SK-N-SH (cell line): ENCODE data around the gene CHAC1. TPM values are rescaled to one million over a fixed set of nuclear protein-coding genes. Genes with fewer than 3 reads are reported as not detected.

Experiments
- CTCF ChIA-PET: fragments of 300-600, 350-600 bp; formaldehyde crosslinking; extraction: SDS; loops from one replicate; lab custom pipeline; 2021; lab: Yijun Ruan, JAX
- POLR2A ChIA-PET: fragments of 350-600 bp; sonication (Branson Sonifier 250); formaldehyde crosslinking; extraction: SDS; loops from one replicate; lab custom pipeline; 2020; ENCODE audit warnings: antibody characterized with exemption, inconsistent platforms; lab: Yijun Ruan, JAX
- DNase-seq: peaks from one replicate; pipeline ENCODE4 v3.0.0; 2012
- H2AFZ ChIP-seq: fragments of 200-600 bp; sonication (generic); 2 replicates; pipeline ENCODE4 v1.8.1; 2016; ENCODE audit warnings: antibody characterized with exemption, mild to moderate bottlenecking, low read depth
- H3F3A ChIP-seq: fragments of 200-600 bp; sonication (generic); replicated peaks from 2 replicates; pipeline ENCODE3; 2016; ENCODE audit warnings: antibody characterized with exemption, mild to moderate bottlenecking; ENCODE audit not compliant: insufficient read depth
- H3K27ac ChIP-seq, 2 experiments: fragments of 200-500 bp in 1 of 2; fragments of 200-600 bp in 1 of 2; sonication (Bioruptor generic) in 1 of 2; sonication (generic), shearing (Covaris generic) in 1 of 2; 2 replicates each; pipeline versions ENCODE4 v1.5.1 to v1.6.1; 2014 to 2016; ENCODE audit warnings: low read depth in 2 of 2, inconsistent platforms in 1 of 2, low read length in 1 of 2, mild to moderate bottlenecking in 1 of 2, mixed read lengths in 1 of 2
- H3K27me3 ChIP-seq: fragments of 200-600 bp; sonication (generic), shearing (Covaris generic); 2 replicates; pipeline ENCODE4 v1.6.1; 2016; ENCODE audit warnings: mixed run types; ENCODE audit not compliant: insufficient read depth
- H3K36me3 ChIP-seq, 2 experiments: fragments of 200-500 bp in 1 of 2; fragments of 200-600 bp in 1 of 2; sonication (Bioruptor generic) in 1 of 2; sonication (generic) in 1 of 2; replicated peaks in 1 of 2; 2 replicates each; pipeline versions ENCODE3 to v1.5.1; 2014 to 2016; ENCODE audit warnings: low read length in 1 of 2, mild to moderate bottlenecking in 1 of 2; ENCODE audit not compliant: insufficient read depth in 2 of 2, control insufficient read depth in 1 of 2
- H3K4me1 ChIP-seq, 2 experiments: fragments of 200-500 bp in 1 of 2; fragments of 200-600 bp in 1 of 2; sonication (Bioruptor generic) in 1 of 2; sonication (generic), shearing (Covaris generic) in 1 of 2; 2 replicates each; pipeline versions ENCODE4 v1.5.1 to v1.6.1; 2014 to 2016; ENCODE audit warnings: low read depth in 1 of 2, low read length in 1 of 2, mixed run types in 1 of 2; ENCODE audit not compliant: insufficient read depth in 2 of 2, control insufficient read depth in 1 of 2
- H3K4me2 ChIP-seq: fragments of 200-600 bp; sonication (generic), shearing (Covaris generic); 2 replicates; pipeline ENCODE4 v1.6.1; 2017; ENCODE audit warnings: mixed run types
- H3K4me3 ChIP-seq, 2 experiments: fragments of 200-500 bp in 1 of 2; fragments of 200-600 bp in 1 of 2; sonication (Bioruptor generic) in 1 of 2; sonication (generic), shearing (Covaris generic) in 1 of 2; 2 replicates each; pipeline versions ENCODE4 v1.5.1 to v1.8.1; 2014 to 2016; ENCODE audit warnings: low read depth in 2 of 2, inconsistent platforms in 1 of 2, low read length in 1 of 2, mild to moderate bottlenecking in 1 of 2, mixed read lengths in 1 of 2, moderate library complexity in 1 of 2
- H3K79me2 ChIP-seq: fragments of 200-600 bp; sonication (generic); 2 replicates; pipeline ENCODE4 v1.8.1; 2017; ENCODE audit warnings: mild to moderate bottlenecking; ENCODE audit not compliant: insufficient read depth
- H3K9ac ChIP-seq: fragments of 200-600 bp; sonication (generic); 2 replicates; pipeline ENCODE4 v1.6.1; 2017; ENCODE audit warnings: mixed run types
- H3K9me2 ChIP-seq: fragments of 200-600 bp; sonication (generic); 2 replicates; pipeline ENCODE4 v1.6.1; 2017; ENCODE audit warnings: mixed run types
- H3K9me3 ChIP-seq: fragments of 200-600 bp; sonication (generic); 2 replicates; pipeline ENCODE4 v1.6.1; 2017; ENCODE audit warnings: mixed run types, mild to moderate bottlenecking, moderate library complexity
- H4K20me1 ChIP-seq: fragments of 200-600 bp; sonication (generic); 2 replicates; pipeline ENCODE4 v1.6.1; 2017; ENCODE audit warnings: mild to moderate bottlenecking, mixed run types; ENCODE audit not compliant: insufficient read depth
- ELF1 ChIP-seq: IDR thresholded peaks from 2 replicates; pipeline ENCODE4 v1.4.0; 2012
- EP300 ChIP-seq, 2 experiments: IDR thresholded peaks; 2 replicates each; pipeline versions ENCODE4 v1.4.0 to v1.6.1; 2012; ENCODE audit warnings: borderline replicate concordance in 1 of 2, low read depth in 1 of 2, low read length in 1 of 2
- FOXM1 ChIP-seq: IDR thresholded peaks from 2 replicates; pipeline ENCODE4 v1.4.0; 2012; ENCODE audit warnings: low read depth, mild to moderate bottlenecking
- GABPA ChIP-seq: IDR thresholded peaks from 2 replicates; pipeline ENCODE4 v1.4.0; 2012; ENCODE audit warnings: low read depth, mild to moderate bottlenecking
- GATA2 ChIP-seq: sonication (generic); formaldehyde crosslinking; IDR thresholded peaks from 2 replicates; pipeline ENCODE4 v1.5.0; 2020; ENCODE audit warnings: mild to moderate bottlenecking, missing genetic modification reagents
- IRF3 ChIP-seq: fragments of 150-350 bp; IDR thresholded peaks from 2 replicates; pipeline ENCODE4 v1.6.1; 2016; ENCODE audit warnings: mild to moderate bottlenecking, low read depth, low read length
- MEF2A ChIP-seq: IDR thresholded peaks from 2 replicates; pipeline ENCODE4 v1.4.0; 2012; ENCODE audit warnings: low read depth, borderline replicate concordance
- MXI1 ChIP-seq: IDR thresholded peaks from 2 replicates; pipeline ENCODE4 v1.6.1; 2012; ENCODE audit warnings: mild to moderate bottlenecking, low read depth, low read length, improper control_type of control experiment
- POLR2AphosphoS5 ChIP-seq: IDR thresholded peaks from 2 replicates; pipeline ENCODE4 v1.6.1; 2012; ENCODE audit warnings: low read depth, low read length
- RAD21 ChIP-seq: IDR thresholded peaks from 2 replicates; pipeline ENCODE4 v1.6.1; 2012; ENCODE audit warnings: mild to moderate bottlenecking, low read length
- RCOR1 ChIP-seq: fragments of 150-350 bp; IDR thresholded peaks from 2 replicates; pipeline ENCODE4 v1.6.1; 2017; ENCODE audit warnings: antibody characterized with exemption, low read length
- REST ChIP-seq: IDR thresholded peaks from 2 replicates; pipeline ENCODE4 v1.6.1; 2012; ENCODE audit warnings: mild to moderate bottlenecking, low read depth, low read length, moderate library complexity
- RFX5 ChIP-seq: IDR thresholded peaks from 2 replicates; pipeline ENCODE4 v1.6.1; 2012; ENCODE audit warnings: mild to moderate bottlenecking, improper control_type of control experiment, low read length
- TCF12 ChIP-seq: IDR thresholded peaks from 2 replicates; pipeline ENCODE4 v1.4.0; 2012
- TEAD4 ChIP-seq: IDR thresholded peaks from 2 replicates; pipeline ENCODE4 v1.4.0; 2012; ENCODE audit warnings: mild to moderate bottlenecking, borderline replicate concordance; ENCODE audit not compliant: insufficient read depth
- YY1 ChIP-seq: IDR thresholded peaks from 2 replicates; pipeline ENCODE4 v1.4.0; 2012; ENCODE audit warnings: low read depth, mild to moderate bottlenecking
- WGBS: methylation state at CpG from one replicate; pipeline ENCODE4 v1.1.6; 2017; ENCODE audit warnings: low lambda C conversion rate; 5-methylcytosine and 5-hydroxymethylcytosine counted together
- polyA plus RNA-seq, 3 experiments: library from polyadenylated mRNA; depleted of rRNA; stranded (reverse); fragments of >200 nt; gene quantifications; 2 replicates each; pipeline ENCODE4 v1.2.3, GENCODE V29; 2012
- TF ChIP-seq, protein P1 (sequence below): fragments of 200-600 bp; sonication (generic); IDR thresholded peaks from 2 replicates; pipeline ENCODE4 v1.6.1; 2017; ENCODE audit warnings: antibody characterized with exemption, mild to moderate bottlenecking, moderate library complexity
- TF ChIP-seq, protein P2 (sequence below): IDR thresholded peaks from 2 replicates; pipeline ENCODE4 v1.4.0; 2012; ENCODE audit warnings: low read depth

Gene CHAC1
- polyA plus RNA-seq, 1 of the 3 experiments (the other 2 are of a cell fraction), result 9.3 TPM

GRCh38 chr15:40915679-40916078, 37.6 kb upstream of the CHAC1 start:
- Histone ChIP-seq H3K36me3 (no peaks in the 10 kb centered on the region), H3K9ac (no peak overlapping the region), H3K4me1 (peaks cover 0 to 10% of the 10 kb centered on the region in 2 experiments; a peak in 1 of 4 replicates), H3K27me3 (no peaks in the 10 kb centered on the region), H3K4me2 (no peak overlapping the region), H3F3A (no peaks in the 10 kb centered on the region), H3K79me2 (no peaks in the 10 kb centered on the region), H3K9me3 (no peaks in the 10 kb centered on the region), H2AFZ (no peak overlapping the region), H3K4me3 (no peak overlapping the region), H4K20me1 (no peaks in the 10 kb centered on the region), H3K27ac (no peak overlapping the region), H3K9me2 (no peaks in the 10 kb centered on the region)
- 86% methylated on average over 1 of the region's 6 CpGs for WGBS
- DNase-seq, result no peak
- TF ChIP-seq POLR2AphosphoS5 (no peak), REST (no peak), IRF3 (no peak)
- CTCF ChIA-PET, result interaction anchor here (0.9 to 33.6 kb wide), 6 partner anchors 14 to 269 kb away, joined by 3 to 675 read pairs (median 15); partner anchors contain the start of genes DLL4 and VPS18
- POLR2A ChIA-PET, result interaction anchor here (1.2 kb wide), 1 partner anchor 13 kb away, joined by 3 read pairs; no protein-coding TSS in a partner anchor

DNA sequence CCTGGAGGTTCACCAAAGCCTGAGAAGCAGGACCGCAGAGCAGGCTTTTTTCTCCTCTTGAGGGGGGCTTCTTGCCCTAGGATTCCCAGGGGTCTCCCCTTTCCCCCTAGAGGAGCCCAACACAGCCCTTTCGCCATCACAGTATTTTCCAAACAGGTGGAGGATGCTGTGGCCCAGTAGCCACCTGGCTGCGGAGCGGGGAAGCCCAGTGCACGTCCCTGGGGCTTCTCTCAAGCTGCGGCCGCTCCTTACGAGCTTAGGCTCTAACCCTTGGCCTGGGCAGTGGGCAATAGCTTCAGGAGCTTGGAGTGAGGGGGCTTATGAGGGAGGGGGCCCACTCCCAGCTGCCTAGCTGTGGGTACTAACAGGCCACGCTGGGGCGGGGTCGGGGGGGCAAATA, 35.7 kb upstream of the CHAC1 start:
- H3F3A ChIP-seq, result no peaks in the 10 kb centered on the region
- H3K79me2 ChIP-seq, result no peaks in the 10 kb centered on the region
- no peaks in the 10 kb centered on the region for H3K27me3 ChIP-seq
- ChIA-PET POLR2A (no interaction called here), CTCF (interaction anchor here (3.8 to 33.6 kb wide), 3 partner anchors 12 to 24 kb away, joined by 25 to 675 read pairs (median 41); partner anchors contain the start of genes DLL4 and VPS18)
- H2AFZ ChIP-seq, result no peak overlapping the region
- H3K9me2 ChIP-seq, result no peaks in the 10 kb centered on the region
- H3K9ac ChIP-seq, result no peak overlapping the region
- H3K4me2 ChIP-seq, result no peak overlapping the region
- no peaks in the 10 kb centered on the region for H3K36me3 ChIP-seq
- H3K27ac ChIP-seq, result no peak overlapping the region
- no peaks in the 10 kb centered on the region for H3K9me3 ChIP-seq
- 93% methylated on average over 7 of the region's 11 CpGs for WGBS
- H3K4me1 ChIP-seq, result no peaks in the 10 kb centered on the region
- no peaks in the 10 kb centered on the region for H4K20me1 ChIP-seq
- no peak overlapping the region for H3K4me3 ChIP-seq
- no peak for DNase-seq
- TF ChIP-seq RCOR1, result no peak
- no peak for TF ChIP-seq MEF2A
- TF ChIP-seq TEAD4, result no peak
- TF ChIP-seq, protein P1, sequence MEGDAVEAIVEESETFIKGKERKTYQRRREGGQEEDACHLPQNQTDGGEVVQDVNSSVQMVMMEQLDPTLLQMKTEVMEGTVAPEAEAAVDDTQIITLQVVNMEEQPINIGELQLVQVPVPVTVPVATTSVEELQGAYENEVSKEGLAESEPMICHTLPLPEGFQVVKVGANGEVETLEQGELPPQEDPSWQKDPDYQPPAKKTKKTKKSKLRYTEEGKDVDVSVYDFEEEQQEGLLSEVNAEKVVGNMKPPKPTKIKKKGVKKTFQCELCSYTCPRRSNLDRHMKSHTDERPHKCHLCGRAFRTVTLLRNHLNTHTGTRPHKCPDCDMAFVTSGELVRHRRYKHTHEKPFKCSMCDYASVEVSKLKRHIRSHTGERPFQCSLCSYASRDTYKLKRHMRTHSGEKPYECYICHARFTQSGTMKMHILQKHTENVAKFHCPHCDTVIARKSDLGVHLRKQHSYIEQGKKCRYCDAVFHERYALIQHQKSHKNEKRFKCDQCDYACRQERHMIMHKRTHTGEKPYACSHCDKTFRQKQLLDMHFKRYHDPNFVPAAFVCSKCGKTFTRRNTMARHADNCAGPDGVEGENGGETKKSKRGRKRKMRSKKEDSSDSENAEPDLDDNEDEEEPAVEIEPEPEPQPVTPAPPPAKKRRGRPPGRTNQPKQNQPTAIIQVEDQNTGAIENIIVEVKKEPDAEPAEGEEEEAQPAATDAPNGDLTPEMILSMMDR, result no peak
- no peak for TF ChIP-seq GATA2 (CRISPR knock-in tag)
- TF ChIP-seq YY1, result no peak
- TF ChIP-seq GABPA, result no peak
- TF ChIP-seq RAD21, result no peak
- TF ChIP-seq RFX5, result no peak
- no peak for TF ChIP-seq REST
- TF ChIP-seq ELF1, result no peak
- TF ChIP-seq, protein P2, sequence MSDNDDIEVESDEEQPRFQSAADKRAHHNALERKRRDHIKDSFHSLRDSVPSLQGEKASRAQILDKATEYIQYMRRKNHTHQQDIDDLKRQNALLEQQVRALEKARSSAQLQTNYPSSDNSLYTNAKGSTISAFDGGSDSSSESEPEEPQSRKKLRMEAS, result no peak
- no peak for TF ChIP-seq TCF12
- TF ChIP-seq MXI1, result no peak
- no peak for TF ChIP-seq EP300 (IDR thresholded peaks at IDR 0.05; ENCODE audit: borderline replicate concordance in 1 of 2, low read depth in 1 of 2, low read length in 1 of 2)
- TF ChIP-seq FOXM1, result no peak
